ENCODE measurements around the gene CDCP2. TPM values are rescaled to one million over a fixed set of nuclear protein-coding genes. Genes with fewer than 3 reads are reported as not detected.

CDCP2 gene
- total and polyA plus RNA-seq, 2 of the 8 experiments (the other 6 are each of a cell fraction or from before 2014, with no cell fraction given), result not detected

- H3K9ac ChIP-seq (replicated peaks in 1 of 4; ENCODE audit: extremely low read depth in 1 of 4, low read depth in 3 of 4, low read length in 3 of 4), result no peak overlapping the region
- FAIRE-seq (no peak), DNase-seq (ENCODE audit: low read depth in 1 of 2, low spot score in 2 of 2) (no peak)
- ChIA-PET CTCF (ENCODE audit: partially characterized antibody) (interaction anchor here (0.6 to 2.9 kb wide), 5 partner anchors 9 to 50 kb away, joined by 3 to 12 read pairs (median 6); no protein-coding TSS in a partner anchor), POLR2A (ENCODE audit: partially characterized antibody) (interaction anchor here (0.9 kb wide), 1 partner anchor 10 kb away, joined by 4 read pairs; no protein-coding TSS in a partner anchor)
- H4K5ac ChIP-seq (ENCODE audit: insufficient read length, low read depth, low read length), result no peak overlapping the region
- no peaks in the 10 kb centered on the region for H3K79me1 ChIP-seq (ENCODE audit: low read depth, low read length)
- no peak overlapping the region for H3K4me2 ChIP-seq (ENCODE audit: insufficient read depth in 1 of 2, low read depth in 2 of 2, low read length in 2 of 2)
- no peaks in the 10 kb centered on the region for H3K79me2 ChIP-seq (ENCODE audit: control insufficient read depth in 1 of 2, insufficient read depth in 2 of 2, low read length in 2 of 2)
- no peak overlapping the region for H2BK120ac ChIP-seq (replicated peaks; ENCODE audit: low read depth, low read length)
- WGBS, 2 experiments (ENCODE audit: extremely low coverage in 1 of 2, insufficient coverage in 1 of 2, insufficient read length in 1 of 2, insufficient replicate concordance in 2 of 2, low coverage in 1 of 2, low lambda C conversion rate in 2 of 2, missing lambda C conversion rate in 1 of 2), result 85% methylated on average over 2 of the region's 2 CpGs; no CpG with 5 or more reads in 1 of the 2 experiments
- H2AK5ac ChIP-seq (ENCODE audit: low read depth, low read length), result no peak overlapping the region
- no peak overlapping the region for H4K91ac ChIP-seq (replicated peaks; ENCODE audit: insufficient read length, low read length)
- no peak overlapping the region for H2BK5ac ChIP-seq (ENCODE audit: low read depth, low read length)
- TF ChIP-seq SP4 (IDR thresholded peaks at IDR 0.05; ENCODE audit: low read length), result no peak
- no peak for TF ChIP-seq CHD1 (IDR thresholded peaks at IDR 0.05; ENCODE audit: low read depth, low read length)
- TF ChIP-seq BACH1 (IDR thresholded peaks at IDR 0.05; ENCODE audit: low read length), result no peak
- TF ChIP-seq KDM4A (IDR thresholded peaks at IDR 0.05; ENCODE audit: low read depth, low read length, severe bottlenecking), result no peak
- TF ChIP-seq EZH2 (IDR thresholded peaks at IDR 0.05; ENCODE audit: low read depth, low read length, severe bottlenecking), result no peak
- TF ChIP-seq ATF2 (IDR thresholded peaks at IDR 0.05; ENCODE audit: low read length), result no peak
- TF ChIP-seq CTCF (IDR thresholded peaks at IDR 0.05; ENCODE audit: control extremely low read depth in 1 of 3, insufficient read depth in 1 of 3, low read depth in 1 of 3, low read length in 3 of 3), result no peak
- H3K27me3 ChIP-seq (replicated peaks in 1 of 4; ENCODE audit: control insufficient read depth in 3 of 4, extremely low read depth in 1 of 4, insufficient read depth in 3 of 4, low read length in 3 of 4), result no peaks in the 10 kb centered on the region
- no peak overlapping the region for H2BK20ac ChIP-seq (ENCODE audit: low read length)
- H3K9me3 ChIP-seq (ENCODE audit: insufficient read depth in 2 of 2, low read depth in 1 of 2, low read length in 1 of 2), result no peaks in the 10 kb centered on the region
- no peaks in the 10 kb centered on the region for H3K36me3 ChIP-seq (ENCODE audit: control insufficient read depth in 2 of 4, insufficient read depth in 4 of 4, low read length in 3 of 4)
- no peak overlapping the region for H3K4ac ChIP-seq (replicated peaks; ENCODE audit: insufficient read length, low read depth, low read length)
- H4K8ac ChIP-seq (ENCODE audit: extremely low read depth, insufficient read depth, low read length), result no peak overlapping the region
- no peak overlapping the region for H2AFZ ChIP-seq (ENCODE audit: low read length)
- H2BK15ac ChIP-seq (ENCODE audit: low read length), result no peak overlapping the region
- no peaks in the 10 kb centered on the region for H4K20me1 ChIP-seq (replicated peaks in 1 of 2; ENCODE audit: control insufficient read depth in 1 of 2, insufficient read depth in 2 of 2, low read length in 2 of 2)
- H3K23ac ChIP-seq (ENCODE audit: insufficient read length), result no peak overlapping the region
- H3K27ac ChIP-seq (ENCODE audit: low read depth, low read length), result no peak overlapping the region
- no peak overlapping the region for H3K4me3 ChIP-seq (ENCODE audit: extremely low read depth in 1 of 4, insufficient read depth in 2 of 4, low read depth in 3 of 4, low read length in 4 of 4)
- no peaks in the 10 kb centered on the region for H3K23me2 ChIP-seq (ENCODE audit: low read depth, low read length)
- no peak overlapping the region for H3K14ac ChIP-seq (ENCODE audit: insufficient read length)
- no peak overlapping the region for H3K56ac ChIP-seq (replicated peaks; ENCODE audit: insufficient read length, low read depth, low read length)
- peaks cover 7 to 16% (median 11%) of the 10 kb centered on the region in 4 experiments for H3K4me1 ChIP-seq (replicated peaks in 1 of 4; ENCODE audit: control insufficient read depth in 3 of 4, insufficient read depth in 4 of 4, low read length in 3 of 4)
- H3K18ac ChIP-seq (ENCODE audit: extremely low read depth, low read length), result no peak overlapping the region
- H2BK12ac ChIP-seq (ENCODE audit: low read depth, low read length), result no peak overlapping the region
Measured at GRCh38 chr1:54131419-54131818, 21.4 kb downstream of the CDCP2 start.

All from H1 (cell line).